Coronary artery (tissue), 2 donors: ENCODE data around the gene ZNF385B.
A peak's percentile ranks its signal among the peaks of the same experiment; 100 is the strongest.

Experiments used
- DNase-seq: peaks from one replicate; pipeline ENCODE4 v3.0.0-alpha.2; 2017; ENCODE audit warnings: low spot score
- H3K27ac ChIP-seq, 2 donors: fragments of 200-600 bp; sonication (generic); one replicate each; pipeline ENCODE4 v1.5.1; 2016 to 2019
- H3K4me3 ChIP-seq: fragments of 200-600 bp; sonication (generic); 2 replicates; pipeline ENCODE4 v1.5.1; 2016; ENCODE audit warnings: mild to moderate bottlenecking, moderate library complexity
- TF ChIP-seq, protein P1 (sequence below): fragments of 200-600 bp; sonication (generic); IDR thresholded peaks from one replicate; pipeline ENCODE4 v1.5.1; 2019; ENCODE audit warnings: antibody characterized with exemption

Gene ZNF385B

DNA sequence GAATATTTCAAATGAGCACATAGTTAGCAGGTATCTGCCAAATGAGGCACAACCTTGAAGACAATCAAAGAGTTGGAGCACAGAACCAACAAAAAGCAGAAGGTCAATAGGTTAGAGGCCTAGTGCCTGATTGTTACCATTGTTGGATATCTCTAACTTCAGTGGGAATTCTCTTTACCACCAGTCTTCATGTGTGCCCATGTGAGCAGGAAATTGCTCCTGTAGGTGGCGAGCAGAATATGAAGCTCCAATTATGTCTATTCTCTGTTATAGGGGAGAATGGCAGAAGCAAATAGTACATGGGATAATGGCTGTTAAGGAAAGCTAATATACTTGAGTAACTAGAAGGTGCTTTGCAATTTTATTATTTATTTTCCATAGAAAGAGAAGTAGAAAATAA lies 14.9 kb upstream of the ZNF385B start:
- TF ChIP-seq, protein P1, sequence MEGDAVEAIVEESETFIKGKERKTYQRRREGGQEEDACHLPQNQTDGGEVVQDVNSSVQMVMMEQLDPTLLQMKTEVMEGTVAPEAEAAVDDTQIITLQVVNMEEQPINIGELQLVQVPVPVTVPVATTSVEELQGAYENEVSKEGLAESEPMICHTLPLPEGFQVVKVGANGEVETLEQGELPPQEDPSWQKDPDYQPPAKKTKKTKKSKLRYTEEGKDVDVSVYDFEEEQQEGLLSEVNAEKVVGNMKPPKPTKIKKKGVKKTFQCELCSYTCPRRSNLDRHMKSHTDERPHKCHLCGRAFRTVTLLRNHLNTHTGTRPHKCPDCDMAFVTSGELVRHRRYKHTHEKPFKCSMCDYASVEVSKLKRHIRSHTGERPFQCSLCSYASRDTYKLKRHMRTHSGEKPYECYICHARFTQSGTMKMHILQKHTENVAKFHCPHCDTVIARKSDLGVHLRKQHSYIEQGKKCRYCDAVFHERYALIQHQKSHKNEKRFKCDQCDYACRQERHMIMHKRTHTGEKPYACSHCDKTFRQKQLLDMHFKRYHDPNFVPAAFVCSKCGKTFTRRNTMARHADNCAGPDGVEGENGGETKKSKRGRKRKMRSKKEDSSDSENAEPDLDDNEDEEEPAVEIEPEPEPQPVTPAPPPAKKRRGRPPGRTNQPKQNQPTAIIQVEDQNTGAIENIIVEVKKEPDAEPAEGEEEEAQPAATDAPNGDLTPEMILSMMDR = no peak
- H3K4me3 ChIP-seq = no peak overlapping the region
- DNase-seq = no peak
- H3K27ac ChIP-seq = no peak overlapping the region

DNA sequence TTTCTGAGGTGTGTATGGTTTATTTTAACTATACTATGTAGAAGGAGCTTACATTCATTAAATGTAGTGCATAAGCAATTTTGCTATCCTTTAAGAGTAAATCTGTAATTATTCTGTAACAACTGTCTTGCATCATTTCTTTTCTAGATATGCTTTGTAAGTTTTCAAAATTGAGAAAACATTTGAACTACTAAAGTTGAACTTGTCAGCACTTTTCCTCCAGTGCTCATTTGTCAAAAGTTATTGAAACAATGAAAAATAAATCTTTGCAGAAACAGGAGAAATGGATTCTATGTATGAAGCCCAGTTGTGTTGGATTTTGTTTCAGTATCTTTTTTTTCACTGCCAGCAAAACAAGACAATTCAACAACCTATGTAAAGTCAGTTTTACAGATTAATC lies 14.5 kb upstream of the ZNF385B start:
- TF ChIP-seq, protein P1 = no peak
- no peak for DNase-seq
- no peak overlapping the region for H3K4me3 ChIP-seq
- no peak overlapping the region for H3K27ac ChIP-seq

DNA sequence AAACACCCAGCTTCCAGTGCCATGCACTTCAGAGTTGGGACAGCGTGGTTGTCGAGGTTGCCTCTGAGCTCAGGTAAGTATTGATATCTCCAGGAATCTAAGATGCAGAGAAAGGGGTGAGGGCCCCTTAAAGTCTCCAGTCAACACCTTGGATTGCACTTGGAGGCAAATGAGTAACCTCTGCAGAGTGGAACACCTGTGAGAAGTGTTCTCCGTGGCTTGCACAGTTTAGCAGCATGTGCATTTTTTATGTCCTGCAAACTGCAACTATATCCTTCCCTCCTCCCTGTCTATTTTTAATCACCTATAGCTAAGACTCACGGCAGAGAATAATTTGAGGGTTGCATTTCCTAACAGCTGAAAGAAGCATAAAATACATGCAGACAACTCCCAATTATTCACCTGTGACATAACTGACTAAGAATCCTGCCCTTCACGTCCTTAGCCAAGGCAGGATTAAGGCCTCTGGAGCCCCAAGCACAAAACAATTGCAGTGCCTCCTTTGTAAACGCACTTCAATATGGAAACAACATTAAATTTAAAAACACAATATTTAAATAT lies 1.6 kb upstream of the ZNF385B start:
- no peak overlapping the region for H3K4me3 ChIP-seq
- no peak for DNase-seq

DNA sequence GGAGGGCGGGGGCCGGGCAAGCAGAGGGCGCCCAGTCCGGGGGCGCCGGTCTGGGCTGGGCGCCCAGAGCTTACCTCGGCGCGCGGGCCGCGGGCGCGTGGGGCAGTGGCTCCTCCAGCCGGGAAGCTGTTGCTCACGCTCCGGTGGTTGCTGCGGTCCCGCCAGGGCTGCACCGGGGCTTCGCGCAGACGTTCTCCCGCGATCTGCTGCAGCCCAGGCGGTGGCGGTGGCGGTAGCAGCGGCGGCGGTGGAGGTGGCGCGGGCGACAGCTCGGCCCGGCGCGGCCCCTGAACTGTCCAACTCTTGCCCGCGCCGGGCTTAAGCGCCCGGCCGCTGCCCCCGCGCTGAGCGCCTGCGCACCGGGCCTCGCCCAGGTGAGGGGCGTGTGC lies 391 bp downstream of the ZNF385B start:
- TF ChIP-seq, protein P1 = no peak
- peak overlapping the region in 1 of 2 donors; percentile 32 for H3K27ac ChIP-seq
- no peak for DNase-seq
- peak overlapping the region; percentile 74 for H3K4me3 ChIP-seq

More for the DNA sequence above, 1.6 kb upstream of the ZNF385B start:
- TF ChIP-seq, protein P1 = no peak
- H3K27ac ChIP-seq = no peak overlapping the region

DNA sequence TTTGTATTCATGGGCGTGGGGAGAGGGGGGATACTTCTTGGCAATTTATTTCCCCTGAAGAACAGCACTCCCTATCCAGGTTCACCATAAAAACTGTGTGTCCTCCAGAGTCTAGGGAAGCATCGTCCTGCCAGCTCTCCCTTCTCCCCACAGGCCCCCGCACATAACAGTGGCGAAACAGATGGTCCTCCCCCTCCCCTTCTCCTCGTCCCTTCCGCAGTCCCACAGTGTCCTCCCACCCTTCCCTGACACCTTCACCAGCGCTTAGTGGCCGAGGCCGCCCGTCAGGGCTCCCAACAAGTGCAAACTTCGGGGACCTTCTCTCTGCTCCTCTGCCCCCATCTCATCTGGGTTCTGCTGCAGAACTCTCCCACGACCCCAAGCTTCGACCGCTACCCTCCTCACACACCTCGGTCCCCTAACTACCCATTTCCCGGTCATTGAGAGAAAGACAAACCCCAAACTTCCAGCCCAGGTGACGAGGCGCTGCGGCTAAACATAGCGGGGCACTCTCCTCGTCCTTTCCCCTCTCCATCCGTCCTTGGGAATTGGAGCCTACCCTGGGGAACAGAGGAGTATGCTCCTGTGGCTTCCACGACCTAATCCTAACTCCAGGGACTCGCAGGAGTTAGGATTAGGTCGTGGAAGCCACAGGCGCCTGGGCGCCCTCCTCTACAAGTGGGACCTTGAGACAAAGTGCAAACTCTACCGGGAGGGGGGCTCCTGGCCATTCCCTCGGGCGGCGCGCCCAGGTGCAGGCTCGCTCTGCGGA lies 971 bp downstream of the ZNF385B start:
- DNase-seq = no peak
- TF ChIP-seq, protein P1 = no peak
- H3K27ac ChIP-seq = peak overlapping the region in 1 of 2 donors; percentile 32
- peak overlapping the region; percentile 74 for H3K4me3 ChIP-seq

DNA sequence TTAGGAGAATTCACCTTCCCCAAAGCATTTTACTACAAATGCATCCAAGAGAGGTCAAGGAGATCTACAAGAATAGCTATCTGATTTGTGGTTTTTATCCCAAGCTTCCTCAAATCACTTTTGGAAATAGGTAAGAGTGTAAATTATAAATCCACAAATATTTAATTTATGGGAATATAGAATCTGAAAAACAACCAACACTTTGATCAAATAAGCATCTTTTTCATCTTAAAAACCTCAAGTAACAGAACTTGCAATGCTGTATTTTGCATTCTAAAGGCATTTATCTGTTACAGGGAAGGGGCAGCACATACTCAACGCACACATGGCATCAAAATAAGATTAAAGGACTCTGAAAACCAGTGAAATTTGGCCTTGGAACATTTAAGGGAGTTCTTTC lies 1.9 kb downstream of the ZNF385B start:
- no peak overlapping the region for H3K27ac ChIP-seq
- no peak for DNase-seq
- TF ChIP-seq, protein P1 = no peak
- H3K4me3 ChIP-seq = no peak overlapping the region

DNA sequence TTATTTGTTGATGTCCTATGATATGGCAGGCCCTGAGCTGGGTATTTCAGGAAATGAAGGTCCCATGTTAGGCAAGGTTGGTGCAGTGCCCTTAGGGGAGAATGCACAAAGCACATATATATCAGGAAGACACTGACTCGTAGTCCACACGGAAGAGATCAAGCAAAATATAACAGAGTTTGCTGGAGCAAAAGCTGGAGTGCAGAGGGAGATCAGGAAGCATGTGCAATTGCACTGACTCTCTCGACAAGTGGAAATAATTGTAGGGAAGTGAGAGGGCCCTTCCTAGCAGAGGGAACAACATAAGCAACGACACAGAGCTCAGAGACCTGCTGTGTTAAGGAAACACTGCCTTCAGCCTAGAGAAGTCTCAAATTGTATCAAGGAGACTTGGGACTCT lies 4.2 kb downstream of the ZNF385B start:
- no peak overlapping the region for H3K4me3 ChIP-seq
- no peak overlapping the region for H3K27ac ChIP-seq
- DNase-seq = no peak
- TF ChIP-seq, protein P1 = no peak
